K562 (cell line): ENCODE data around the gene HARS2. TPM values are rescaled to one million over a fixed set of nuclear protein-coding genes. Genes with fewer than 3 reads are reported as not detected.

Experiments
- ATF1 ChIP-seq, 2 experiments: fragments of 450-650 bp in 1 of 2; IDR thresholded peaks; 2 replicates each; pipeline ENCODE4 v1.6.1; 2016; ENCODE audit warnings: missing compliant biosample characterization in 1 of 2, missing genetic modification characterization in 1 of 2
- ATF7 ChIP-seq: fragments of 450-650 bp; IDR thresholded peaks from 2 replicates; pipeline ENCODE4 v1.7.1; 2014; ENCODE audit warnings: mild to moderate bottlenecking, moderate library complexity
- FOXK2 ChIP-seq, 2 experiments: fragments of 450-650 bp; IDR thresholded peaks in 1 of 2; conservative IDR thresholded peaks in 1 of 2; 2 replicates each; pipeline ENCODE4 v1.6.1; 2016; ENCODE audit warnings: low read depth in 2 of 2, mild to moderate bottlenecking in 1 of 2
- GATAD2A ChIP-seq: fragments of 450-650 bp; IDR thresholded peaks from 2 replicates; pipeline ENCODE4 v1.6.1; 2017
- HDAC2 ChIP-seq: fragments of 450-650 bp; IDR thresholded peaks from 2 replicates; pipeline ENCODE4 v1.6.1; 2016; ENCODE audit warnings: mild to moderate bottlenecking
- NRF1 ChIP-seq, 2 experiments: fragments of 450-650 bp; IDR thresholded peaks in 1 of 2; conservative IDR thresholded peaks in 1 of 2; 2 replicates each; pipeline ENCODE4 v1.6.1; 2014; ENCODE audit warnings: mild to moderate bottlenecking in 2 of 2
- PHF20 ChIP-seq: fragments of 450-650 bp; IDR thresholded peaks from 2 replicates; pipeline ENCODE4 v1.6.1; 2018; ENCODE audit not compliant: partially characterized antibody
- PML ChIP-seq: IDR thresholded peaks from 2 replicates; pipeline ENCODE4 v1.6.1; 2012; ENCODE audit warnings: low read length, inconsistent platforms
- POLR2B ChIP-seq: fragments of 450-650 bp; IDR thresholded peaks from 2 replicates; pipeline ENCODE4 v1.6.1; 2018; ENCODE audit warnings: low read depth; ENCODE audit not compliant: partially characterized antibody
- POLR3G ChIP-seq: IDR thresholded peaks from 2 replicates; pipeline ENCODE4 v1.6.1; 2011; ENCODE audit not compliant: insufficient read length, insufficient replicate concordance; ENCODE audit errors: extremely low read depth
- SAFB2 ChIP-seq: fragments of 200-400 bp; formaldehyde crosslinking; IDR thresholded peaks from 2 replicates; pipeline ENCODE4 v1.6.1; 2018; ENCODE audit warnings: borderline replicate concordance, low read length, low read depth, moderate library complexity; ENCODE audit not compliant: severe bottlenecking
- STAT5A ChIP-seq: IDR thresholded peaks from 2 replicates; pipeline ENCODE4 v1.6.1; 2012; ENCODE audit warnings: low read length, inconsistent platforms, borderline replicate concordance
- polyA plus RNA-seq, 8 experiments: library from polyadenylated mRNA; depleted of rRNA in 4 of 8; stranded (reverse) in 5 of 8; unstranded in 3 of 8; fragments of >200 nt; fragmentation: Nextera tagmentation in 2 of 8; fragmentation: Illumina TruSeq in 1 of 8; extraction: Ambion mirVana in 2 of 8; extraction: Trizol in 1 of 8; gene quantifications; 2 replicates each; pipeline versions ENCODE4 v1.2.1 to v1.2.3, GENCODE V29; 2011 to 2014; ENCODE audit warnings: inconsistent platforms in 1 of 8, missing spikeins in 1 of 8
- total RNA-seq, 7 experiments: library from RNA; depleted of rRNA in 6 of 7; stranded (reverse); fragments of >200 nt in 6 of 7; fragmentation: Illumina TruSeq in 2 of 7; extraction: Trizol in 2 of 7; gene quantifications; 2 replicates each; pipeline versions ENCODE4 v1.2.1 to v1.2.3, GENCODE V29; 2011 to 2021; ENCODE audit warnings: low replicate concordance in 1 of 7
- TF ChIP-seq, protein P1 (sequence below): fragments of 450-650 bp; IDR thresholded peaks from 2 replicates; pipeline ENCODE4 v1.6.1; 2016; ENCODE audit warnings: borderline replicate concordance
- TF ChIP-seq, protein P2 (sequence below): sonication (generic); formaldehyde crosslinking; IDR thresholded peaks from 2 replicates; pipeline ENCODE4 v1.8.0; 2022; ENCODE audit warnings: missing genetic modification reagents, mild to moderate bottlenecking, moderate library complexity, borderline replicate concordance
- TF ChIP-seq, protein P3 (sequence below): sonication (generic); formaldehyde crosslinking; IDR thresholded peaks from 2 replicates; pipeline ENCODE4 v1.8.1; 2023; ENCODE audit warnings: missing genetic modification reagents, mild to moderate bottlenecking, borderline replicate concordance
- TF ChIP-seq, protein P4 (sequence below): fragments of 450-650 bp; IDR thresholded peaks from 2 replicates; pipeline ENCODE4 v1.6.1; 2016; ENCODE audit warnings: mild to moderate bottlenecking

The HARS2 gene
- total and polyA plus RNA-seq, 9 of the 15 experiments (the other 6 are each of a cell fraction or from before 2014, with no cell fraction given): 8.5 to 41.6 (median 27.1) TPM

DNA sequence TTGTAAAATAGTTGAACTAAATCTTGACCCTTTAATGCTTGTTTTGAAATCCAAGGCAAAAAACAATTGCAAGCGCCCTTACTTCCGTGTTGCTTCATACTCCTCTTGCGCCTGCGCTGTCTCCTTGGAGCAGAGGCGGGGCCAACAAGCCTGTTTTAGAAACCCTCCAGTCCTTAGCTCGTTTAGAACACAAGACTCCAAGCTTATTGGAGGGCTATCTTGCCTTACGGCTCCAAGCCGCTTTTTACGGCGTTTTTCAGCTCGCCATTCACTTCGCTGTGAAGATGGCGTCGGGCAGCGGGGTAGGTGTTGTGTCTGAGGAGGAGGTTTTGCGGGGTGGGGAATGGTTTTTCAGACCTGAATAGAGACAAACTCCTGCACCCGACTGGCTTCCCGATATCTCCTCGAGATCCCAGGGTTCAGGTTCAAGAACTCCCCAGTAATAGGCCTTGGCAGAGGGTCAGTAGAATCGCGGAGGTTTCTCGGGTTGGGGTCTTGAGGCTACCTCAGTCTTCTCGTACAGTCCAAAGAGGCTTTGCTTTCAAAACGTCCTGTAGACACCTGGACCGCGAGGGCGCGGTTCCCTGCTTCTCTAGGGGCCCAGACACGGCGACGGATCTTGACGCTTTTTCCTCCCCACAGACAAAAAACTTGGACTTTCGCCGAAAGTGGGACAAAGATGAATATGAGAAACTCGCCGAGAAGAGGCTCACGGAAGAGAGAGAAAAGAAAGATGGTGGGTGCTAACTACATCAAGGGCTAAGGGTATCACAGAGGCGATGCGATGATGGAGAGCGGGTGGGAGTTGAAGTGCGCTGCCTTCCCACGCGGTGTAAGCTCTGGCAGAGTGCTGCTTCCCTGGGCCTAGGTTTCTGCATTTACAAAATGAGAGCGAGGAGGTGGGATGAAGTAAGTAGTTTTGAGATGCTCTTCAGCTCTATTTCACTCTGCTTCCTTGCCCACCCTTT is 9.2 kb downstream of the HARS2 start, which contains the start of gene ZMAT2 (continued):
- TF ChIP-seq, protein P1, sequence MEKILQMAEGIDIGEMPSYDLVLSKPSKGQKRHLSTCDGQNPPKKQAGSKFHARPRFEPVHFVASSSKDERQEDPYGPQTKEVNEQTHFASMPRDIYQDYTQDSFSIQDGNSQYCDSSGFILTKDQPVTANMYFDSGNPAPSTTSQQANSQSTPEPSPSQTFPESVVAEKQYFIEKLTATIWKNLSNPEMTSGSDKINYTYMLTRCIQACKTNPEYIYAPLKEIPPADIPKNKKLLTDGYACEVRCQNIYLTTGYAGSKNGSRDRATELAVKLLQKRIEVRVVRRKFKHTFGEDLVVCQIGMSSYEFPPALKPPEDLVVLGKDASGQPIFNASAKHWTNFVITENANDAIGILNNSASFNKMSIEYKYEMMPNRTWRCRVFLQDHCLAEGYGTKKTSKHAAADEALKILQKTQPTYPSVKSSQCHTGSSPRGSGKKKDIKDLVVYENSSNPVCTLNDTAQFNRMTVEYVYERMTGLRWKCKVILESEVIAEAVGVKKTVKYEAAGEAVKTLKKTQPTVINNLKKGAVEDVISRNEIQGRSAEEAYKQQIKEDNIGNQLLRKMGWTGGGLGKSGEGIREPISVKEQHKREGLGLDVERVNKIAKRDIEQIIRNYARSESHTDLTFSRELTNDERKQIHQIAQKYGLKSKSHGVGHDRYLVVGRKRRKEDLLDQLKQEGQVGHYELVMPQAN: peak; percentile 56
- TF ChIP-seq SAFB2: no peak
- TF ChIP-seq POLR2B: peak; percentile 92
- 0 out of 2 replicates have a peak, but pooled peaks have one; percentile 9 for TF ChIP-seq STAT5A
- TF ChIP-seq PML: peak; percentile 91
- TF ChIP-seq POLR3G: no peak
- peak; percentile 94 to 96 for TF ChIP-seq FOXK2 (conservative IDR thresholded peaks at IDR 0.05 in 1 of 2, IDR thresholded peaks at IDR 0.05 in 1 of 2; ENCODE audit: low read depth in 2 of 2)
- TF ChIP-seq, protein P2, sequence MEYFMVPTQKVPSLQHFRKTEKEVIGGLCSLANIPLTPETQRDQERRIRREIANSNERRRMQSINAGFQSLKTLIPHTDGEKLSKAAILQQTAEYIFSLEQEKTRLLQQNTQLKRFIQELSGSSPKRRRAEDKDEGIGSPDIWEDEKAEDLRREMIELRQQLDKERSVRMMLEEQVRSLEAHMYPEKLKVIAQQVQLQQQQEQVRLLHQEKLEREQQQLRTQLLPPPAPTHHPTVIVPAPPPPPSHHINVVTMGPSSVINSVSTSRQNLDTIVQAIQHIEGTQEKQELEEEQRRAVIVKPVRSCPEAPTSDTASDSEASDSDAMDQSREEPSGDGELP (CRISPR knock-in tag): peak; percentile 56; the same call in 1 of the 2 replicates
- peak; percentile 88 for TF ChIP-seq PHF20
- 0 out of 2 replicates have a peak, but pooled peaks have one; percentile 18 for TF ChIP-seq HDAC2
- peak; percentile 94 to 95 for TF ChIP-seq NRF1 (conservative IDR thresholded peaks at IDR 0.05 in 1 of 2, IDR thresholded peaks at IDR 0.05 in 1 of 2)
- no peak for TF ChIP-seq GATAD2A
- TF ChIP-seq, protein P3, sequence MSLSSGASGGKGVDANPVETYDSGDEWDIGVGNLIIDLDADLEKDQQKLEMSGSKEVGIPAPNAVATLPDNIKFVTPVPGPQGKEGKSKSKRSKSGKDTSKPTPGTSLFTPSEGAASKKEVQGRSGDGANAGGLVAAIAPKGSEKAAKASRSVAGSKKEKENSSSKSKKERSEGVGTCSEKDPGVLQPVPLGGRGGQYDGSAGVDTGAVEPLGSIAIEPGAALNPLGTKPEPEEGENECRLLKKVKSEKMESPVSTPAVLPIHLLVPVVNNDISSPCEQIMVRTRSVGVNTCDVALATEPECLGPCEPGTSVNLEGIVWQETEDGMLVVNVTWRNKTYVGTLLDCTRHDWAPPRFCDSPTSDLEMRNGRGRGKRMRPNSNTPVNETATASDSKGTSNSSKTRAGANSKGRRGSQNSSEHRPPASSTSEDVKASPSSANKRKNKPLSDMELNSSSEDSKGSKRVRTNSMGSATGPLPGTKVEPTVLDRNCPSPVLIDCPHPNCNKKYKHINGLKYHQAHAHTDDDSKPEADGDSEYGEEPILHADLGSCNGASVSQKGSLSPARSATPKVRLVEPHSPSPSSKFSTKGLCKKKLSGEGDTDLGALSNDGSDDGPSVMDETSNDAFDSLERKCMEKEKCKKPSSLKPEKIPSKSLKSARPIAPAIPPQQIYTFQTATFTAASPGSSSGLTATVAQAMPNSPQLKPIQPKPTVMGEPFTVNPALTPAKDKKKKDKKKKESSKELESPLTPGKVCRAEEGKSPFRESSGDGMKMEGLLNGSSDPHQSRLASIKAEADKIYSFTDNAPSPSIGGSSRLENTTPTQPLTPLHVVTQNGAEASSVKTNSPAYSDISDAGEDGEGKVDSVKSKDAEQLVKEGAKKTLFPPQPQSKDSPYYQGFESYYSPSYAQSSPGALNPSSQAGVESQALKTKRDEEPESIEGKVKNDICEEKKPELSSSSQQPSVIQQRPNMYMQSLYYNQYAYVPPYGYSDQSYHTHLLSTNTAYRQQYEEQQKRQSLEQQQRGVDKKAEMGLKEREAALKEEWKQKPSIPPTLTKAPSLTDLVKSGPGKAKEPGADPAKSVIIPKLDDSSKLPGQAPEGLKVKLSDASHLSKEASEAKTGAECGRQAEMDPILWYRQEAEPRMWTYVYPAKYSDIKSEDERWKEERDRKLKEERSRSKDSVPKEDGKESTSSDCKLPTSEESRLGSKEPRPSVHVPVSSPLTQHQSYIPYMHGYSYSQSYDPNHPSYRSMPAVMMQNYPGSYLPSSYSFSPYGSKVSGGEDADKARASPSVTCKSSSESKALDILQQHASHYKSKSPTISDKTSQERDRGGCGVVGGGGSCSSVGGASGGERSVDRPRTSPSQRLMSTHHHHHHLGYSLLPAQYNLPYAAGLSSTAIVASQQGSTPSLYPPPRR: no peak
- peak; percentile 68 for TF ChIP-seq ATF7
- TF ChIP-seq, protein P4, sequence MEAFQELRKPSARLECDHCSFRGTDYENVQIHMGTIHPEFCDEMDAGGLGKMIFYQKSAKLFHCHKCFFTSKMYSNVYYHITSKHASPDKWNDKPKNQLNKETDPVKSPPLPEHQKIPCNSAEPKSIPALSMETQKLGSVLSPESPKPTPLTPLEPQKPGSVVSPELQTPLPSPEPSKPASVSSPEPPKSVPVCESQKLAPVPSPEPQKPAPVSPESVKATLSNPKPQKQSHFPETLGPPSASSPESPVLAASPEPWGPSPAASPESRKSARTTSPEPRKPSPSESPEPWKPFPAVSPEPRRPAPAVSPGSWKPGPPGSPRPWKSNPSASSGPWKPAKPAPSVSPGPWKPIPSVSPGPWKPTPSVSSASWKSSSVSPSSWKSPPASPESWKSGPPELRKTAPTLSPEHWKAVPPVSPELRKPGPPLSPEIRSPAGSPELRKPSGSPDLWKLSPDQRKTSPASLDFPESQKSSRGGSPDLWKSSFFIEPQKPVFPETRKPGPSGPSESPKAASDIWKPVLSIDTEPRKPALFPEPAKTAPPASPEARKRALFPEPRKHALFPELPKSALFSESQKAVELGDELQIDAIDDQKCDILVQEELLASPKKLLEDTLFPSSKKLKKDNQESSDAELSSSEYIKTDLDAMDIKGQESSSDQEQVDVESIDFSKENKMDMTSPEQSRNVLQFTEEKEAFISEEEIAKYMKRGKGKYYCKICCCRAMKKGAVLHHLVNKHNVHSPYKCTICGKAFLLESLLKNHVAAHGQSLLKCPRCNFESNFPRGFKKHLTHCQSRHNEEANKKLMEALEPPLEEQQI: 0 out of 2 replicates have a peak, but pooled peaks have one; percentile 13
- no peak for TF ChIP-seq ATF1 (CRISPR knock-in tag; IDR thresholded peaks at IDR 0.05)
- TF ChIP-seq ATF1 (tag; IDR thresholded peaks at IDR 0.05): peak; percentile 69
